ENCODE results near the gene AMPD3. TPM values are rescaled to one million over a fixed set of nuclear protein-coding genes. Genes with fewer than 3 reads are reported as not detected.

AMPD3 gene
- polyA plus RNA-seq, 4 donors, result 5.1 to 6.9 (median 6.5) TPM

- no peak for DNase-seq (ENCODE audit: low read depth in 4 of 4, low spot score in 3 of 4)
Measured at GRCh38 chr11:10486161-10486840, 31.2 kb downstream of the AMPD3 start.

DNA sequence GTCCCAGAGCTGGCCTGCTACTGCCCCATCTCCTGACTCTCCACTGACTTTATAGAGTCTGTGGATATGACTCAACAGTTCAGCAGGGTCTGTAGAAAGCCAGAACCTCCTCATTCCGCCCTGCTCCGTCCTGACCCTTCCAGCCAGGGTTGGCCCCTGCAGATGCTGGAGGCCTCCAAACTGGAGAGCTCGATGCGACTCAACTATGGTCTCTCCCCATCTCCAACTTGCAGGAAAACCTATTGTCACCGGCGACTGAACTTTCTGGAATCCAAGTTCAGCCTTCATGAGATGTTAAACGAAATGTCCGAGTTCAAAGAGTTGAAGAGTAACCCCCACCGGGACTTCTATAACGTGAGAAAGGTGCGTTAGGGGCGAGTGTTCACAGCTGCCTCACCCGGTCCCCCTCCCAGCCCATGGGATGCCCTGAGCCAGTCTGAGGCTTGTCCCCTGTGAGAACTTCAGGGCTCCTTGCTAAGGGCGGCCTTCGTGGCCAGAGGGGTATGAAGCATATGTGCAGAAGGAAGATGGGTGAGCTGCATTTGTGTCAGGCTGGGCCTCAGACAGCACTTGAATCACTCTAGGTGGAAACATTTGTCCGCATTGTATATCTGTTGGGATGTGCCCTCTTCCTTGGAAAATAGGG, 32.1 kb downstream of the AMPD3 start:
- DNase-seq (ENCODE audit: low read depth in 4 of 4, low spot score in 3 of 4), result no peak

- no peak for DNase-seq (ENCODE audit: low read depth in 4 of 4, low spot score in 3 of 4)
Measured at GRCh38 chr11:10488121-10488933, 33.3 kb downstream of the AMPD3 start.

DNA sequence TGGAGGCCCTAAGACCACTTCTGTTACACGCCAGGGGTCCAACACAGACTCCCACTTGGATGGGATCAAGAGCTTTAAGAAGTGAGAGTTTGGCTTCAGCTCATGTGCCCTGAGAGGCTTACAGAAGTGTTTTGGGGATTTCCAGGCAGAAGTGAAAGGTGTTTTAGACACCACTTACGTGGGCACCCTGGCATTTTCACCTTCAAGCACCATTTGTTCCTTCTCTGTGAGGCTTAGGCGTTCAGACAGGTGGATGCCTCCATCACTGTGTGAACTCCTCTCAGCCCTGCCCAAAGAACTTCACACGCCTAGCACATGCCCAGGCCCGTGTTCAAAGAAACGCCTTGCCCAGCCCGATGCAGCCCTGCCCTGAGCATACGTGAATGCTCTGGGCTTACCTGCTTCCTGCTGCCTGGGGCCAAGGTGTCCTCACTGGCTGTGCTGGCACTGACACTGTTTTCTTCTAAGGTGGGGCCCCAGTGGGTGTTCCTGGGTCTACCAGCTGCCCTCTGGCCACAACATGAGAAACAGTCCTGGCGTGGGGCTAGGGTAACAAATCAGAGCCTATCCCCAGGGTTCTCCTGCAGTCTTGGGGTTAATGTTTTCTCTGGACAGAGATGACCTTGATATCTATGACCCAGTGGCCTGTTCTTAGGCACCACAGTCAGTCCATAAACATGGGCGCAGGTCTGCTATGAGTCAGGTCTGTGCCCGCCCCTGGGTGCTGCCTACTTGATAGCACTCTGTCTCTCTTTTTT, 34.0 kb downstream of the AMPD3 start:
- no peak for DNase-seq (ENCODE audit: low read depth in 4 of 4, low spot score in 3 of 4)

GRCh38 chr11:10490032-10490397, 35.0 kb downstream of the AMPD3 start:
- no peak for DNase-seq (ENCODE audit: low read depth in 4 of 4, low spot score in 3 of 4)

DNA sequence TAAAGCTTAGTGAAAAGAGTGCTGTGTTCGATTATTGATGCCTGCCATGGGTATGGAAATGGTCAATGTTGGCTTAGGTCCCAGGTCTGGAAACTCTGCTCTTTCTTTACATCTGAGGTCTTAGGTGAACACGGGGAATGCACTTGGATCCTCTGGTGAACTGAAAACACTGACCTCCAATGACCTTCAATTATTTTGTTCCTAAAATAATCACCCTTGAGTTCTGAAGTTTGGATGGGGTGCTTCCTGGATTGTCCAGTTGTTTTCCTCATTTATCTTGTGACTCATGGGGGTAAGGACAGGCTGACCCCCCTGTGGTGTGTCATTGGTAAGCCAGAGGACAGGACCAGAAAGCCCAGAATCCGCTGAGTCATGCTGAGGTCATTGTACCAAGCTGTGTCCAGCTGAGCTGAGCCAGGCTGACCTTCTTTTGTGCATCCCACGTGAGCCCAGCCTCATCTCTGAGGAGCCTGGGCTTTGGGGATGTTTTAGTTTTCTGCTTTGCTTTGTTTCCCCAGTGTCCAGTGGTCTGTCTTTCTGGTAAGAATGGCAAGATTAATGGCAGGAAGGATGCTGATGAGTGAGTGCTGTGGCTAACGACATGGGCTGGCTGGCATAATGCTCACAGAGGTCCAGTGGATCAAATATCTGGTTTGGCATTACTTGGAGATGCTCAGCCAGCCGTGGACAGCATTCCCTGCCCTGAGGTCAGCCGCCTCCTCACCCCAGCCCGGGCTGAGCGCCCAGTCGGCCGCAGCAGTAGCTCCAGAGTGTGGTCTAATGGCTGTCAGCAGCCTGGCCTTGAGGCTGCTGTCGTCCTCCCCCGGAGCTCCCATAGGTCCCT, 35.6 kb downstream of the AMPD3 start:
- peak in 2 of 4 donors; percentile 7 to 24 for DNase-seq (ENCODE audit: low read depth in 4 of 4, low spot score in 3 of 4)

- DNase-seq (ENCODE audit: low read depth in 4 of 4, low spot score in 3 of 4), result no peak
Measured at GRCh38 chr11:10492084-10492483, 37.0 kb downstream of the AMPD3 start.

DNA sequence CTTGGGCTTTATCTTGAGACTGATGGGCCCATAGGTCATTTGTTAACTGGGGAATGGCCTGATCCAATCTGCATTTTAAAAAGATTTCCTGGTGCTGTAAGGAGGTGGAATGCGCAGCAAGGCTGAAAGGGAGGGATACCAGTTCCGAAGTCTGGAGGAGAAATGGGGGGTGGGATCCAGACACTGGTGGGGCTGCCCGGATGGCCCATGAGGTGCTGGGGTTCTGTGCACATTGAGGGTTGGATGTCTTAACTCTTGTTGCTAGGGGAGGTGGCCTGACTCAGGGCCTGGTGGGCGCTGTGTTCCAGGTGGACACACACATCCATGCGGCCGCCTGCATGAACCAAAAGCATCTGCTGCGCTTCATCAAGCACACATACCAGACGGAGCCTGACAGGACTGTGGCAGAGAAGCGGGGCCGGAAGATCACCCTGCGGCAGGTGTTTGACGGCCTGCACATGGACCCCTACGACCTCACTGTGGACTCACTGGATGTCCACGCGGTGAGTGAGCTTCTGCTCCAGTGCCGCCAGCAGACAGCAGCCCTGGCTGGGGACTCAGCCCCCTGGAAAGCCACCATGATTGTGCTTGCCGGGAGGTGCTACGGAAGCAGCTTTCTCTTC, 38.1 kb downstream of the AMPD3 start:
- no peak for DNase-seq (ENCODE audit: low read depth in 4 of 4, low spot score in 3 of 4)

DNA sequence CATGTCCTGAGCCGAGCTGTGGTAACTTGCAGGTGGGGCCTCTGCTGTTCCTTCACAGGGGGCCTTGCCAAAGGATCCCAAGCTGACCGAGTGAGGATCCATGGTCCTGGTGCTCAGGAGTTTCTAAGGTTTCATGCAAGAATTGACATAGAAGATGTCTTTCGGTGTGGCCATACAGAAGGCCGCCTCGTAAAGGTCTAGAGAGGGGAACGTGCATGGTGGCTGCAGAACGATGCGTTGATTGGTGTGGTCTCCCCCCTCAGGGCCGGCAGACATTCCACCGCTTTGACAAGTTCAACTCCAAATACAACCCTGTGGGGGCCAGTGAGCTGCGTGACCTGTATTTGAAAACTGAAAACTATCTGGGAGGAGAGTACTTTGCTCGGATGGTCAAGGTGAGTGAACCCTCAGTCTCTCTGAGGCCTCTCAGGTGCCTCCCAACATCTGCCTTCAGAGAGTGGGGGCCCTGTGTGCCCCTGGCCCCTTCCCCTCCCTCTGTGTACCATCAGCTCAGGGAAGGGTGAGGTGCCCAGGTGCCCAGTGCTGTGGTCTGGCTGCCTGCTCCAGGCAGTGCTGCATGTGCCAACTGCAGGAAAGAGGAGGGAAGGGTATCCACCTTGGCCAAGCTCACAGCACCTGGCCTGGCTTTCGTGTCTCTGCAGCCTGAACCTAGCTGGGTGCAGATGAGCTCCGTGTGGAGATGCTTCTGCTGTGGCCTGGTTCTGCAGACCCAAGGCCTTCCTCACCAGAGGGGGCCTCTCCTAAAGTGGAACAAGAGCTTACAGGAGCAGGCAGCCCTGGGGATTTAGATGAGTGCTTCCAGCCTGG, 39.8 kb downstream of the AMPD3 start:
- DNase-seq (ENCODE audit: low read depth in 4 of 4, low spot score in 3 of 4), result no peak

GRCh38 chr11:10495464-10495786, 40.4 kb downstream of the AMPD3 start:
- DNase-seq (ENCODE audit: low read depth in 4 of 4, low spot score in 3 of 4), result no peak

DNA sequence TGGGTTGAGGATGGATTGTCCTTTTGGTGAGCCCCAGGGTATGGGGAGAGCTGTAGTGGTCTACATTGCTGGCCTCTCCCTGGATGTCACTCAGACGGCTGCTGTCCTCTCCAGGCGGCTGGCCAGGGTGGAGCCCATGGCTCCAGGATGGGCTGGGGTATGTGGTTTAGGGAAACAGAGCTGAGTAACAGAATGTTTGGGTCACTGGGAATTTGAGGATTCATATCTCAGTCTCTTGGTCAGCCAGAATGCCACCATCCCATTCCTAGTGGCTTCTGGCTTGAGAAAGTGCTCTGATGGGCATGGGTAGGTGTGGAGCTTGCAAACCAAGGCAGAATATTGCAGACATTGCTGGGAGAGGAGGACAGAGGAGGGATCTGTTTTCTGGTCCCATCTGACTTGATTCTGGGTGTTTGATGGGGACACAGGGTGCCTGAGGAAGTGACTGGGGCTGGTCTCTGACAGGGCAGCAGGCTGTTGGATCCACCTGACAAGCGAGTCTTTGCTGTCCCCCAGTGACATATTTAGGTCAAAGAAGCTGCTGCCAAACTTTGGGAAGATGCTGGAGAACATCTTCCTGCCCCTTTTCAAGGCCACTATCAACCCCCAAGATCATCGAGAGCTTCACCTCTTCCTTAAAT, 41.4 kb downstream of the AMPD3 start:
- no peak for DNase-seq (ENCODE audit: low read depth in 4 of 4, low spot score in 3 of 4)

- DNase-seq (ENCODE audit: low read depth in 4 of 4, low spot score in 3 of 4), result no peak
Measured at GRCh38 chr11:10497371-10498021, 42.4 kb downstream of the AMPD3 start.

DNA sequence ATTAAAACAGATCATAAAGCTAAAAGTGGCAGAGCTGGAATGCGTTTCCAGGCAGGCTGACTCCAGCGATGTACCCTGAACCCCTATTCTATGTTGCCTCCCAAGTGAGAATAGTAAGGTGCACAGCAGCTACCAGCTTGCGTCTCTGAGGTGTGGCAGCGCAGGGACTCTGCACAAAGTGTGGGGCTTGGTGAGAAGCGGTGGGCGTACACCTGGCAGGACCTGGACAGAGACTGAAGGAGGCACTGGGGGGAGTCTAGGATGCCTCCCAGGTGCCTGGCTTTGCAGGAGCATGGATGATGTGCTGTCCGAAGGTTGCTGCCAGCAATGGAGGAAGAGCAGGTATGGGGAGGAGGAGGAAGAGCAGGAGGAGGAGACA, 42.9 kb downstream of the AMPD3 start:
- DNase-seq (ENCODE audit: low read depth in 4 of 4, low spot score in 3 of 4), result no peak

DNA sequence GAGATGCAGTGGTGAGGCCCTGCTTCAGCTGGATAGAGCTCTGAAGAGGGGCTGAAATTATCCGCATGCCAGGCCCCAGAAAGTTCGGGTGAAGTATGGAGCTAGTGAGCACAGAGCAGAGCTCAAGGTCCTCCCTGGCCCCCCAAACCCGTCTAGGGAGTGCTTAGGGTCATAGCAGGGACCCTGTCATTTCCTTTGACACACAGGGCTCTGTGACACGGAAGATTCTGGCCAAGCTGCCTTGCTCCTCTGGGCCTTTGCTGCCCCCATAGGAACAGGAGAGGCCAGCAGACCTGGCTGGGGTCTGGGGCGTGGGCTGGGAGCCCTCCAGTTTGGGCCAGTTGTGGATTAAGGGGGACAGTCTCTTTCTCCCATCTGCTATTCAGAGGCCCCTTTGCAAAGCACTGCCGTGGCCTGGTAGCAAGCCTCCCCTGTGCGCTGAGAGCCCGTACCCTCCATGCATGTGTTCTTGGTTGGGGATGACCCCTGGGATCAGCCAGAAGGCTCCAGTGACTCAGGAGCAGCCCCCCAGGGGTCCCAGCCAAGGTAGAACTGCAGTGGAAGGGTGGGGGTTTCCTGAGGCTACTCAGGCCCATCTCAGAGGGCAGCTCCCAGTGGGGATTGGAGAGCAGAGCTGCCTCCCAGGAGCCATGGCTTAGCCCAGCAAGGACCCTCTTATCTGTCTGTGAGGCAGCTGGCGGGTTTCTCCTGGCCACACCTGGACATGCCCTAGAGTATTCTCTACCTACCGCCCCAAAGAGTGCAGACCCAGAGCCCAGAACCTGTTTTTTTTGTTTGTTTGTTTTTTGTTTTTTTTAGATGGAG, 43.6 kb downstream of the AMPD3 start:
- DNase-seq (ENCODE audit: low read depth in 4 of 4, low spot score in 3 of 4), result no peak

DNA sequence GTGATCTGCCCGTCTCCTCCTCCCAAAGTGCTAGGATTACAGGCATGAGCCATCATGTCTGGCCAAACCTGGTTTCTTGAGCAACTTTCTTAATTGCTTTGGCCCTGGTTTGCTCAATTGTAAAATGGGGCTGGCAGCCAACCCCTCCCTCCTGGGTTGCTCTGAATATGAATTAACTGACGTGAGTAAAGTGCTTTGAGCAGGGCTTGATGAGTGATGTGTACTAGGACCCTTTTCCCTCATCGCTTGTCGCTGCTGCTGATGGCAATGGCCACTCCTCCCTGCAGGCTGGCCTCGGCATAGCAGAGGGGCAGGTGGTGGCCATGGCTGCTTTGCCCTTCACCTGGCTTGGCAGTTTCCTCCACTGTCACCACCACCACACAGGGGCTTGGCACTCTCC, 44.4 kb downstream of the AMPD3 start:
- DNase-seq (ENCODE audit: low read depth in 4 of 4, low spot score in 3 of 4), result no peak

DNA sequence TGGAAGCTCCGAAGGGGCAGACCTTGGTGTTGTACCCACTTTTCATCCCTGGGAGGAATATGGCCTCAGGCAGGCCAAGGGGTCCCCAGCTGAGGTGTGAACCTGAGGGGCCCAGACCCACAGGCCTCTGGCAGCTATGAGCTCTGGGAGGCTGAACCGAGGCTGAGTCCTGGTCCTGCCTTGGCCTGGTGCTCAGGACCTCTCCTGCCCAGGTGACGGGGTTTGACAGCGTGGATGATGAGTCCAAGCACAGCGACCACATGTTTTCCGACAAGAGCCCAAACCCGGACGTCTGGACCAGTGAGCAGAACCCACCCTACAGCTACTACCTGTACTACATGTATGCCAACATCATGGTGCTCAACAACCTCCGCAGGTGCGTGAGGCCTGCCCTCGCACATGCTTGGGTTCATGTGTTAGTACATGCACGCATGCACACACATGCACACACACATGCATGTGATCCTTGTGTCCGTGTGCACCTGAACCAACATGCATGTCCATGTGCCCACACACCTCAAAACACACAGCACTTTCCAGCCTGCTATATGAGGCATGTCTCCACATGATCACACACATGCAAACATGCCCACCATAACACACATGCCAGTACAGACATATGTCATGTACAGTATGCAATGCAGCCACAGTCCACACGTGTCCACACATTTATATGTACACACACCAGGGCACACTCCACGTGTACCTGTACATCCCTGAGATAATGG, 45.0 kb downstream of the AMPD3 start:
- no peak for DNase-seq (ENCODE audit: low read depth in 4 of 4, low spot score in 3 of 4)

All from left renal pelvis (tissue), 4 donors.